Common myeloid progenitor, CD34-positive (primary cell): Measurements from ENCODE around the gene OPCML.

Source experiments
- CTCF ChIA-PET: fragments of 350-600 bp; sonication (Branson Sonifier 250); formaldehyde crosslinking; loops from one replicate; lab custom pipeline; 2021; ENCODE audit warnings: antibody characterized with exemption; lab: Charles Lee
- POLR2A ChIA-PET: fragments of 350-600 bp; sonication (Branson Sonifier 250); formaldehyde crosslinking; loops from one replicate; lab custom pipeline; 2021; ENCODE audit warnings: antibody characterized with exemption; lab: Charles Lee
- DNase-seq, 3 donors: peaks; one replicate each; pipeline versions ENCODE4 v3.0.0 to v3.0.0-alpha.2; 2013
- H3K27ac ChIP-seq, 2 experiments: 1 replicate in 1 of 2; 2 replicates in 1 of 2; pipeline ENCODE4 v1.7.0; 2013; ENCODE audit warnings: inconsistent platforms in 2 of 2, low read length in 2 of 2, mild to moderate bottlenecking in 2 of 2, low read depth in 1 of 2, moderate library complexity in 1 of 2; ENCODE audit not compliant: severe bottlenecking in 2 of 2, insufficient read depth in 1 of 2, poor library complexity in 1 of 2
- H3K27me3 ChIP-seq, 5 experiments: replicated peaks in 2 of 5; 1 replicate in 3 of 5; 2 replicates in 2 of 5; pipeline versions ENCODE4 v1.6.1 to v1.7.0; 2013; ENCODE audit warnings: low read length in 4 of 5, mild to moderate bottlenecking in 2 of 5, moderate library complexity in 2 of 5, inconsistent platforms in 1 of 5; ENCODE audit not compliant: insufficient read depth in 5 of 5, control insufficient read depth in 4 of 5
- H3K36me3 ChIP-seq, 4 experiments: 1 replicate in 2 of 4; 2 replicates in 2 of 4; pipeline versions ENCODE4 v1.6.1 to v1.7.0; 2013; ENCODE audit warnings: low read length in 3 of 4, control low read depth in 1 of 4, mild to moderate bottlenecking in 1 of 4; ENCODE audit not compliant: control insufficient read depth in 4 of 4, insufficient read depth in 4 of 4
- H3K4me1 ChIP-seq, 4 experiments: 1 replicate in 3 of 4; 2 replicates in 1 of 4; pipeline versions ENCODE4 v1.6.1 to v1.7.1; 2013; ENCODE audit warnings: low read length in 3 of 4, mild to moderate bottlenecking in 3 of 4, control low read depth in 1 of 4, inconsistent platforms in 1 of 4, moderate library complexity in 1 of 4; ENCODE audit not compliant: control insufficient read depth in 4 of 4, insufficient read depth in 4 of 4; ENCODE audit errors: control extremely low read depth in 1 of 4
- H3K4me3 ChIP-seq, 7 experiments: 1 replicate in 4 of 7; 2 replicates in 3 of 7; pipeline versions ENCODE4 v1.5.1 to v1.7.0; 2013; ENCODE audit warnings: mild to moderate bottlenecking in 7 of 7, low read length in 6 of 7, moderate library complexity in 6 of 7, inconsistent platforms in 2 of 7, low read depth in 2 of 7, control low read depth in 1 of 7; ENCODE audit not compliant: insufficient read depth in 4 of 7, control insufficient read depth in 1 of 7; ENCODE audit errors: extremely low read depth in 1 of 7
- H3K9me3 ChIP-seq, 5 experiments: 1 replicate in 4 of 5; 2 replicates in 1 of 5; pipeline versions ENCODE4 v1.6.1 to v1.7.1; 2013; ENCODE audit warnings: low read length in 4 of 5, mild to moderate bottlenecking in 2 of 5, inconsistent platforms in 1 of 5, low read depth in 1 of 5, moderate library complexity in 1 of 5; ENCODE audit not compliant: control insufficient read depth in 4 of 5, insufficient read depth in 2 of 5; ENCODE audit errors: control extremely low read depth in 1 of 5
- WGBS: methylation state at CpG from one replicate; pipeline ENCODE4 v1.1.5; 2013; ENCODE audit not compliant: insufficient coverage; 5-methylcytosine and 5-hydroxymethylcytosine counted together

The OPCML gene

GRCh38 chr11:133263332-133263731 lies 269.0 kb downstream of the OPCML start:
- Histone ChIP-seq H3K27me3 (peaks cover 0 to 3% (median 0%) of the 10 kb centered on the region in 5 experiments), H3K36me3 (no peaks in the 10 kb centered on the region), H3K4me1 (no peaks in the 10 kb centered on the region), H3K4me3 (no peak overlapping the region), H3K9me3 (no peaks in the 10 kb centered on the region), H3K27ac (no peak overlapping the region)
- POLR2A ChIA-PET = no interaction called here
- whole genome bisulfite sequencing = 100% methylated on average over 1 of the region's 2 CpGs
- CTCF ChIA-PET = no interaction called here
- DNase-seq = no peak

GRCh38 chr11:133258751-133259150 lies 273.6 kb downstream of the OPCML start:
- Histone ChIP-seq H3K36me3 (no peaks in the 10 kb centered on the region), H3K4me1 (no peaks in the 10 kb centered on the region), H3K4me3 (no peak overlapping the region), H3K27me3 (no peaks in the 10 kb centered on the region), H3K9me3 (no peaks in the 10 kb centered on the region), H3K27ac (no peak overlapping the region)
- DNase-seq = no peak
- CTCF ChIA-PET = no interaction called here
- WGBS = 100% methylated on average over 2 of the region's 2 CpGs
- POLR2A ChIA-PET = no interaction called here

- H3K36me3 ChIP-seq = no peaks in the 10 kb centered on the region
- no peak overlapping the region for H3K27ac ChIP-seq
- H3K9me3 ChIP-seq = no peaks in the 10 kb centered on the region
- CTCF ChIA-PET = no interaction called here
- no peak for DNase-seq
- H3K4me3 ChIP-seq = no peak overlapping the region
- no peaks in the 10 kb centered on the region for H3K4me1 ChIP-seq
- POLR2A ChIA-PET = no interaction called here
- WGBS = no CpG with 5 or more reads among the region's 3 CpGs
- H3K27me3 ChIP-seq = peaks cover 0 to 1% (median 0%) of the 10 kb centered on the region in 5 experiments
Observed at GRCh38 chr11:133254601-133255000, 277.7 kb downstream of the OPCML start.

GRCh38 chr11:133253570-133253969 lies 278.7 kb downstream of the OPCML start:
- no peak overlapping the region for H3K4me3 ChIP-seq
- CTCF ChIA-PET = no interaction called here
- H3K27me3 ChIP-seq = peaks cover 0 to 1% (median 0%) of the 10 kb centered on the region in 5 experiments
- no peaks in the 10 kb centered on the region for H3K36me3 ChIP-seq
- no peak overlapping the region for H3K27ac ChIP-seq
- WGBS = no CpG with 5 or more reads among the region's 3 CpGs
- POLR2A ChIA-PET = no interaction called here
- no peak for DNase-seq
- no peaks in the 10 kb centered on the region for H3K9me3 ChIP-seq
- no peaks in the 10 kb centered on the region for H3K4me1 ChIP-seq

- no peaks in the 10 kb centered on the region for H3K36me3 ChIP-seq
- H3K4me1 ChIP-seq = no peaks in the 10 kb centered on the region
- CTCF ChIA-PET = no interaction called here
- no peak overlapping the region for H3K27ac ChIP-seq
- WGBS = 92% methylated on average over 1 of the region's 3 CpGs
- POLR2A ChIA-PET = no interaction called here
- H3K27me3 ChIP-seq = peaks cover 0 to 2% (median 0%) of the 10 kb centered on the region in 5 experiments
- no peak overlapping the region for H3K4me3 ChIP-seq
- H3K9me3 ChIP-seq = no peaks in the 10 kb centered on the region
- DNase-seq = no peak
Observed at GRCh38 chr11:133251841-133252240, 280.5 kb downstream of the OPCML start.

- POLR2A ChIA-PET = interaction anchor here (0.7 kb wide), 1 partner anchor 784 kb away, joined by 3 read pairs; no protein-coding TSS in a partner anchor
- H3K27ac ChIP-seq = no peak overlapping the region
- 83% methylated on average over 6 of the region's 6 CpGs for WGBS
Observed at GRCh38 chr11:133249530-133249929, 282.8 kb downstream of the OPCML start.

GRCh38 chr11:133249065-133249464 lies 283.2 kb downstream of the OPCML start:
- CTCF ChIA-PET = interaction anchor here (0.8 kb wide), 1 partner anchor 12 kb away, joined by 3 read pairs; no protein-coding TSS in a partner anchor
- no peaks in the 10 kb centered on the region for H3K4me1 ChIP-seq
- no peaks in the 10 kb centered on the region for H3K36me3 ChIP-seq
- H3K9me3 ChIP-seq = peaks cover 0 to 1% (median 0%) of the 10 kb centered on the region in 5 experiments
- POLR2A ChIA-PET = no interaction called here
- WGBS = 77% methylated on average over 3 of the region's 3 CpGs
- DNase-seq = no peak
- no peak overlapping the region for H3K4me3 ChIP-seq
- no peak overlapping the region for H3K27ac ChIP-seq
- peaks cover 0 to 3% (median 1%) of the 10 kb centered on the region in 5 experiments for H3K27me3 ChIP-seq

More at GRCh38 chr11:133249530-133249929, 282.8 kb downstream of the OPCML start:
- Histone ChIP-seq H3K27me3 (peaks cover 0 to 3% (median 1%) of the 10 kb centered on the region in 5 experiments), H3K9me3 (peaks cover 0 to 1% (median 0%) of the 10 kb centered on the region in 5 experiments), H3K36me3 (no peaks in the 10 kb centered on the region), H3K4me1 (no peaks in the 10 kb centered on the region), H3K4me3 (no peak overlapping the region)
- DNase-seq = no peak
- CTCF ChIA-PET = interaction anchor here (0.8 kb wide), 1 partner anchor 11 kb away, joined by 3 read pairs; no protein-coding TSS in a partner anchor
